GM18867 (cell line): ENCODE data around the gene ACTR6.
"Not testable (repeated sequence)": the region's sequence is repeated elsewhere in the genome, so short reads cannot be mapped to it uniquely, and the experiment has no call there.

Experiments
- ATAC-seq: cut with Tn5 transposase; IDR thresholded peaks from one replicate; pipeline ENCODE4 v1.9.1; 2021; ENCODE audit warnings: mild to moderate bottlenecking, moderate library complexity; ENCODE audit not compliant: unreplicated experiment

Gene ACTR6

GRCh38 chr12:100219328-100220109 lies 18.9 kb downstream of the ACTR6 start:
- ATAC-seq, result no peak

DNA sequence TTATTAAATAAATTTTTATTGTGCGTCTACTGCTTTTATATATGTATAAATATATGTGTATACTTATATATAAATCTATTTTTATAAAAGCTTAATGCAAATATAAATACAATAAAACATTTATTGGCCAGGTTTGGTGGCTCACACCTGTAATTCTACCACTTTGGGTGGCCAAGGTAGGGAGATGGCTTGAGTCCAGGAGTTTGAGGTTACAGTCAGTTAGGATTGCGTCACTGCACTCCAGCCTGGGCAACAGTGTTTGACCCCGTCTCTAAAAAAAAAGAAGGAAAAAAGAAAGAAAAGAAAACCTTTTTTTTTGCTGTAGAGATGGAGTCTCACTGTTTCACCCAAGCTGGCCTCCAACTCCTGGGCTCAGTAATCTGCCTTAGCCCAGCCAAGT lies 20.9 kb downstream of the ACTR6 start:
- no peak for ATAC-seq

- not testable (repeated sequence) for ATAC-seq
Observed at GRCh38 chr12:100222173-100222572, 21.6 kb downstream of the ACTR6 start.

GRCh38 chr12:100225491-100225890 lies 24.9 kb downstream of the ACTR6 start:
- ATAC-seq, result no peak

DNA sequence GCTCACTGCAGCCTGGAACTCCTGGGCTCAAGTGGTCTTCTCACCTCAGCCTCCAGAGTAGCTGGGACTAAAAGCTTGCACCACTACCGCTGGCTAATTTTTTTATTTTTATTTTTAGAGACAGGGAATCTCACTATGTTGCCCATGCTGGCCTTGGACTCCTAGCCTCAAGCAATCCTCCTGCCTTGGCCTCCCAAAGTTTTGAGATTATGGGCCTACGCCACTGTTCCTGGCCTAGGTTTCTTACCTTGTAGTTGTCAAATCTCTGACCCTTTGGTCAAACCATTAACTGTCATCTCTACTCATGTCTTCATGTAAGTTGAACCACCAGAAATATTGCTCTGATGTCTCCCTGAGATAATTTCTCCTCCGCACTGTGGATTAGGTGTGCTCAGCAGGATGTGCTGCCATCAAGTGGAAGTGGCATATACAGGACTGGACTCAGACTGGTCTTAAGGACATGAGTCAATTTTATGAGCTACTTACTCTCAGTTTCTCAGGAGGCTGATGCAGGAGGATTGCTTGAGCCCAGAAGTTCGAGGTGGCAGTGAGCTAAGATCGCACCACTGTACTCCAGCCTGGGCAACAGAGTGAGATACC lies 28.5 kb downstream of the ACTR6 start:
- no peak for ATAC-seq

DNA sequence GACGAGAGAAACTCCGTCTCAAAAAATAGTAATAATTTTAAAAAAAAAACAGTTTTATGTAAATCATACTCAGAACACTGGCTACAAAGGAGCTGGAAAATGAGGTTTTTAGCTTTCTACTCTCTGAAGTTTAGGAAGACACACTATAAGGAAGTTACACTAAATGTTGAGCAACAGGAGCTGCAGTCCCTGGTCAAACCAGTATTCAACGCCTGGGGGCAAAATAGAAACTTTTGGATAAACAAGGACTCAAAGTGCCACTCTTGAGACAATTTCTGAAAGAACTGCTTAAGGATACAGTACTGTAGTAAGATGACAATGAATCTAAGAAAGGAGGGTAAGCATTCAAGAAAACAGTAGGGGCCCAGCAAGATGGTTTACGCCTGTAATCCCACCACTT lies 29.3 kb downstream of the ACTR6 start:
- ATAC-seq, result no peak

GRCh38 chr12:100231873-100232272 lies 31.3 kb downstream of the ACTR6 start:
- ATAC-seq, result not testable (repeated sequence)

DNA sequence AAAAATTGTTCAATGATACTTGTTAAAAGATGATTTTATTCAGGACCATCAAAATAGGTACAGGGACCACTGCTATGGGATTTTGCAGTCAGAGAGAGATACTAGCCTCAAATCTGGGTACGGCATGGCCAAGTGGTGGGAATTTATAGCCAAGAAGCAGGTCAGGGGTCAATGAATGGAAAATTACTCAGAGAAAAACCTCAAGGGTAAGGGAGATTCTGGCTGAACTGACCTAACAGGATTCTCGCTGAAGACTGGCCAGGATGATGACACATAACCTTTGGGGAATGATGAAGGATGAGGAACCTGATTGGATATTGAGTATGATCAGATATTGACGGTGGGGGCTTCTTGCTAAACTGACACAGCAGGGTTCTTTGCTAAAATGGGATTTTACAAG lies 33.6 kb downstream of the ACTR6 start:
- ATAC-seq, result no peak

DNA sequence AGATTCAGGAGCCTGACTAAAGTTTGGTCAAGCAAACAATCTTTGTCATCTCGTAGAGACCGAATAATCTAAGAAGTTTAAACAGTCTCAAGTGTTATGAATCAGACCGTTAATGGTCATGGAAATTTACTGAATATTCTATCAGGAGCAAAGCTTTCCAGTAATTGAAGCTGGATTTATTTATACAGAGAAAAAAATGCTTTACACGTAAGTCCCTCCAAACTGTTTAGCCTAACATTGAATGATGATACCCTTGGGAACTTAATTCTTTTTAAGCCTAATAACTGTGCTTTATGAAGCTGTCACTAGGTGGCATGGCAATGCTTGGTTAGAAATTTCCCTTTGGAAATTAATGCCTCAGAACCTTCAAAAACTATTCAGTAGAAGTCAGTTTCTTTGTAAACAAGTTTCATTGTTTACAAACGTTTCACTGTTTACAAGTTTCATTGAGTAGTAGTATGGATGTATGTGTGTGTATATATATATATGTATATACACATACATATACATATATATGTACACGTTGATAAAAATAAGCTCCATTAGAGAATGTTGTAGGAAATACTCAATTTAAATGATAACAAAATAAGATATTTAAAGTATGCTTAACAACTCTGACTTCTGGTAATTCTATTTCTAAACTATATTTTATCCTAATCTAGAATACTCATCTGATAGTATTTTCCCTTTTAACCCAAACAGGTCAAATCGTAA lies 34.1 kb downstream of the ACTR6 start:
- peak; percentile 75 for ATAC-seq

- no peak for ATAC-seq
Observed at GRCh38 chr12:100238801-100239200, 38.2 kb downstream of the ACTR6 start.

DNA sequence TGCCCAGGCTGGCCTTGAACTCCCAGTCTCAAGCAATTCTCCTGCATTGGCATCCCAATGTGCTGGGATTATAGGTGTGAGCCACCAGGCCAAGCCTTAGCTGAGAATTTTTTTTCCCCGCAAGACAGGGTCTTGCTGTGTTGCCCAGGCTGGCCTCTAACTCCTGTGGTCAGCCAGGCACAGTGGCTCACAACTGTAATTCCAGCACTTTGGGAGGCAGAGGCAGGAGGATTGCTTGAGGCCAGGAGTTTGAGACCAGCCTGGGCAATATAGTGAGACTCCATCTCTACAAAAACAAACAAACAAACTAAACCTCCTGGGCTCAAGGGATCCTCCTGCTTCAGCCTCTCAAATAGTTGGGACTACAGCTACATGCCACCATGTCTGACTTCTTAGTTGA lies 39.0 kb downstream of the ACTR6 start:
- ATAC-seq, result no peak

GRCh38 chr12:100243137-100243536 lies 42.5 kb downstream of the ACTR6 start:
- no peak for ATAC-seq

- ATAC-seq, result no peak
Observed at GRCh38 chr12:100247765-100248164, 47.1 kb downstream of the ACTR6 start.

- no peak for ATAC-seq
Observed at GRCh38 chr12:100248886-100249285, 48.3 kb downstream of the ACTR6 start.

DNA sequence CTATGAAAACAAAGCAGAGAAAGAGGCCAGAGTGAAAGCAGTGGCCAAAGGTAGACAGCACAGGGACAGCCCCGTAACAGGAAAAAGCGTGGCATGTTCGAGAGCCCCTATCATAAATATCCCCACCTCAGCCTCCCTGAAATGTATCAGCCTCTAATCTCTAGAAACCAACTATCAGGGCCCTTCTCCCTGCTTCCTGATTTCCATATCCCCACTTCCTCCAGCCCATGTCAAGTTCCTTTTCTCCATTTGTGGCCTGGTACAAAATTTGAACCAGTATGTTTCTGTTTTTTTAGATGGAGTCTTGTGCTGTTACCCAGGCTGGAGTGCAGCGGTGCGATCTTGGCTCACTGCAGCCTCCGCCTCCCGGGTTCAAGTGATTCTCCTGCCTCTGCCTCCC lies 49.3 kb downstream of the ACTR6 start:
- ATAC-seq, result no peak

- ATAC-seq, result no peak
Observed at GRCh38 chr12:100251917-100252316, 51.3 kb downstream of the ACTR6 start.

DNA sequence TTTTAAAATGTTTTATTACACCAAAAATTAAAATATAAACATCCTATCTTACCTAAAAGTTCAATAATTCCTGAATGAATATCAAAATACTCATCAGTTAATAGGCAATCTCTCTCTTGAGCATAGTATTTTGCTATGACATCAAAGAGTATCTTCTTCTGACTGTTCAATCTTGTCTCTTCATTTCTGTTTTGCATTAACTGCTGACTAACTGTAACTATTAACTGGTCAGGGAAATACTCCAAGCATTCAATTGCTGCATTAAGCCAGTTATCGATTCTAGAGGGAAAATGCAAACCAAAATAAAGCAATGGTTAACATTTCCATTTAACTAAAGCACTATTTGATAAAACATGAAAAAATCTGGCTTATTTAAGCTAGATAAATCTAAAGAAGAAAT lies 52.8 kb downstream of the ACTR6 start:
- ATAC-seq, result no peak

DNA sequence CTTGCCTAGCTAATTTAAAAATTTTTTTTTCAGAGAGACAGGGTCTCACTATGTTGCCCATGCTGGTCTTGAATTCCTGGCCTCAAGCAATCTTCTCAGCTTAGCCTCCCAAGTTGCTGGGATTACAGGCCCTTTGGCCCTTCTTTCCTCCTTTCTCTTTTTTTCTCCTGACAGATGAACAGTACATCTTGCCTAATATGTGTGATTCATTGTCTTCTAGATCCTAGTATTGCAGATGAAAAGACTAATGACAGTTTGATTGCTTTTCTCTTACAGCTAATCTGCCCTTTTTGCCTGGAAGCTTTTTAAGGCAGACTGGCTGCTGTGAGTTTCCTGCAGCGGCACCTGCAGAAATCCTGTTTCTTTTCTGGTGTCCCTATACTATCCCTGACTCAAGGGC lies 54.3 kb downstream of the ACTR6 start:
- ATAC-seq, result no peak

DNA sequence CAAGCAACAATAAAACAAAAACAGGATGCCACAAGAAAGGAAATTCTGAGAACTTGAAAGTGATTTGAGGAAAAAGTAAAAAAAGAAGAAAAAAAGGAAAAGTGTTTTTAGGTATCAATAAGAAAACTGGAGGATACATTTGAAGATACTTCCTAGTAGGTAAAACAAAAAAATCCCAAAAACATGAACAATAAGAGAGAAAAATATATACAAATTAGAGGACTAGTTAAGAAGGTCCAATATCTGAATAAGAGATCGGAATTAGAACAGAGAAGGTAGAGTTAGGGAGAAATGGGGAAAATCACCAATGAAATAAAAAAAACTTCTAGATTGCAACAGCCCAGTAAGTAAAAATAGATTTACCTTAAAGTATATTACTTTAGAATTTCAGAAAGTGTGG lies 57.5 kb downstream of the ACTR6 start:
- ATAC-seq, result no peak

DNA sequence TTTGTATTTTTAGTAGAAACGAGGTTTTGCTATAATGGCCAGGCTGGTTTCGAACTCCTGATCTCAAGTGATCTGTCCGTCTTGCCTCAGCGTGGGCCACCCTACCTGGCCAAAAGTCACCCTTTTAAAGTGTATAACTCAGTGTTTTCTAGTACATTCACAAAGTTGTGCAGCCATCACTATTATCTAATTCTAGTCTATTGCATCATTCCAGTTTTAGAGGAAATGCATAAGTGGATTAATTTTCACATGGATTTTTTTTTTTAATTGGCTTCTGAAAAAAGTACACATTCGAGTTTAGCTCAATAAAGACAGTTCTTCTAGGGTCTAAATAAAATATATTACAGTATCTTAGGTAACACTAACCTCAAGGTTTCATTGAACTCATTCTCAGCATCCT lies 62.5 kb downstream of the ACTR6 start:
- ATAC-seq, result no peak

- ATAC-seq, result not testable (repeated sequence)
Observed at GRCh38 chr12:100265107-100265506, 64.5 kb downstream of the ACTR6 start.
